HUES48 (cell line): ENCODE data around the gene TNK2.

Experiments
- H3K27ac ChIP-seq: one replicate; pipeline ENCODE4 v1.7.0; 2013; ENCODE audit warnings: low read depth, low read length, inconsistent platforms
- H3K27me3 ChIP-seq: 2 replicates; pipeline ENCODE4 v1.6.1; 2013; ENCODE audit warnings: mild to moderate bottlenecking, low read length; ENCODE audit not compliant: control insufficient read depth, insufficient read depth
- H3K36me3 ChIP-seq: 2 replicates; pipeline ENCODE4 v1.6.1; 2013; ENCODE audit warnings: low read length; ENCODE audit not compliant: control insufficient read depth, insufficient read depth
- H3K4me1 ChIP-seq: 2 replicates; pipeline ENCODE4 v1.6.1; 2013; ENCODE audit warnings: mild to moderate bottlenecking, low read length; ENCODE audit not compliant: control insufficient read depth, insufficient read depth
- H3K4me3 ChIP-seq: 2 replicates; pipeline ENCODE4 v1.5.1; 2013; ENCODE audit warnings: mild to moderate bottlenecking, low read depth, low read length
- H3K9ac ChIP-seq: 2 replicates; pipeline ENCODE4 v1.6.1; 2013; ENCODE audit warnings: mild to moderate bottlenecking, low read depth, low read length, moderate library complexity
- H3K9me3 ChIP-seq: 2 replicates; pipeline ENCODE4 v1.6.1; 2013; ENCODE audit warnings: low read length; ENCODE audit not compliant: control insufficient read depth, insufficient read depth

The TNK2 gene

GRCh38 chr3:195889870-195890295 lies 18.5 kb downstream of the TNK2 start:
- H3K36me3 ChIP-seq, result peaks cover 9% of the 10 kb centered on the region
- H3K27ac ChIP-seq, result peak overlapping the region; percentile 73
- H3K27me3 ChIP-seq, result no peaks in the 10 kb centered on the region
- no peaks in the 10 kb centered on the region for H3K9me3 ChIP-seq
- H3K9ac ChIP-seq, result no peak overlapping the region
- no peak overlapping the region for H3K4me3 ChIP-seq
- H3K4me1 ChIP-seq, result peaks cover 26% of the 10 kb centered on the region

DNA sequence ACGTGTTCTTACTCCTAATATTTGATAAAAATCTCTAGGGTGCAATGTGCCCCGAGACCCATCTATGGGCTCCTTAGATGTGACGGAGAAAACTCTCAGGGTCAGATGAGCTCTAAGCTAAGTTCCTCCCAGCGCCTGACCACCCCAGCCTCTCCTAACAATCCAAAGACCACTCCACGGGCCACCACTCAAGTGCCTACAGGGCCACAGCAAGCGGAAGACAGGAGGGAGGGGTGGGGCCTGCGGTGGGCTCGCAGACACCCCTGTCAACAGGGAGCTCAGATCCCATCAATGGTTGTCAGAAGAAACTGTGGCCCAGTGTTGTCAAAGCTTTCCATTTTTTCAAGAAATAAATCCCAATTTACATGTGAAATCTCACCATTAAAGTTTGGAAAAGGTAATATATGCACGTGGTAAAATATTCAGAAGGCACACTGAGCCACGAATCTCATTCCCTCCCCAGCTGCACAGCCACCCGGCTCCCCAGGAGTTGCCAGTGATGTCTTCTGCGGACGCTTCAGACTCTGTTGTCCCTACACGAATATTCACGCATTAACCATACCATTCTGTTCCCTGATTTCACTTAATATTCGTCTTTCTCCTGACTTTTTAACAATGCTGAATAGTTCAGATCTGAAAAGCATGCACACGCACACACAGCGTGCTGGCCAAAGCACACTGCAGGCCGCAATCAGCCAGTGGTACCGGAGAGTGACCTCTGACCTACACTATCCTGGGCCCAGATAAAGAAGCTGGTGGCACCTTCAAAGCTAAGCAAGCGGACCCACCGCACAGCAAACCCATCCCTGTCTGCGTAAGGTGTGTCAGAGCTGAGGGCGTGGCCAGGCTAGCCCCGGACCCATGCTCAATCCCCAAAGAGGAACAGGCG lies 19.1 kb downstream of the TNK2 start:
- Histone ChIP-seq H3K9me3 (no peaks in the 10 kb centered on the region), H3K4me1 (peaks cover 23% of the 10 kb centered on the region), H3K27ac (peak overlapping the region; percentile 73), H3K4me3 (no peak overlapping the region), H3K27me3 (no peaks in the 10 kb centered on the region), H3K36me3 (peaks cover 9% of the 10 kb centered on the region), H3K9ac (no peak overlapping the region)

- Histone ChIP-seq H3K4me1 (peaks cover 20% of the 10 kb centered on the region), H3K4me3 (no peak overlapping the region), H3K9ac (no peak overlapping the region), H3K27me3 (no peaks in the 10 kb centered on the region), H3K27ac (no peak overlapping the region), H3K36me3 (peaks cover 13% of the 10 kb centered on the region), H3K9me3 (no peaks in the 10 kb centered on the region)
Measured at GRCh38 chr3:195888311-195888761, 20.0 kb downstream of the TNK2 start.

DNA sequence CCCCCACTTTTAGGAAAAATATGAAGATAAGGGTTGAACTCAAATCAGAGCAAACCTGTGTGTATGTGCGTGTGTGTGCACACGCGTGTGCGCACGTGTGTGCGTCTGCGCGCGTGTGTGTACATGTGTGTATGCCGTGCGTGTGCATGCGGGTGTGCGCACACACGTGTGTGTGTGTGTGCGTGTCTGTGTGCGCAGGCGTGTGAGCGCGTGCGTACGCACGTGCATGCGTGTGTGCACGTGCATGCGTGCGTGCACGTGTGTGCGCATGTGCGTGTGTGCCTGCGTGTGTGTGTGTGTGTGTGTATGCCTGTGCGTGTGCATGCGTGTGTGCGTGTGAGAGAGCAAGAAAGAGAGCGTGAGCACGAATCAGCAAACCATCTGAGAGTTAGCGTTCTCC lies 20.7 kb downstream of the TNK2 start:
- no peaks in the 10 kb centered on the region for H3K27me3 ChIP-seq
- H3K27ac ChIP-seq, result no peak overlapping the region
- no peak overlapping the region for H3K4me3 ChIP-seq
- H3K9ac ChIP-seq, result no peak overlapping the region
- H3K4me1 ChIP-seq, result peaks cover 13% of the 10 kb centered on the region; the same call in 1 of the 2 replicates
- peaks cover 15% of the 10 kb centered on the region for H3K36me3 ChIP-seq
- H3K9me3 ChIP-seq, result no peaks in the 10 kb centered on the region

GRCh38 chr3:195886181-195887141 lies 21.9 kb downstream of the TNK2 start:
- Histone ChIP-seq H3K9ac (no peak overlapping the region), H3K27me3 (no peaks in the 10 kb centered on the region), H3K36me3 (peaks cover 23% of the 10 kb centered on the region), H3K9me3 (no peaks in the 10 kb centered on the region), H3K4me1 (peaks cover 13% of the 10 kb centered on the region; the same call in 1 of the 2 replicates), H3K4me3 (no peak overlapping the region), H3K27ac (peak overlapping the region; percentile 82)

GRCh38 chr3:195885036-195885891 lies 23.1 kb downstream of the TNK2 start:
- Histone ChIP-seq H3K9ac (no peak overlapping the region), H3K27me3 (no peaks in the 10 kb centered on the region), H3K4me1 (peaks cover 13% of the 10 kb centered on the region; the same call in 1 of the 2 replicates), H3K27ac (peak overlapping the region; percentile 82), H3K9me3 (no peaks in the 10 kb centered on the region), H3K36me3 (peaks cover 23% of the 10 kb centered on the region), H3K4me3 (no peak overlapping the region)

DNA sequence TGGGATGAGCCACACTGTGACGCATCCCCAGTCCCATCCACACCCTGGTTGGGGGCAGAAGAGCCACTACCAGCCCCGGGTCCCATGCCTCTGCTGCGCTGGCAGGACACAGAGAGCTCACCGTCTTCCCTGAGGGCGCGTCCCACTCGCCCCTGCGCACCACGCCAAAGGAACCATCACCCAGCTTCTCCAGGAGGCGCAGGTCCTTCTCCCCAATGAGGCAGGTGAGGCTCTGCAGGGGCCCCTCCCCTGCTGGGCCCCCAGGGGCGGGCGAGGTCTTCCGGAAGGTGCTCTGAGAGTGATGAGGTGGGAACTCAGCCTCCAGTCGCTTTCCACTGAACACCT lies 23.7 kb downstream of the TNK2 start:
- Histone ChIP-seq H3K27ac (no peak overlapping the region), H3K9me3 (no peaks in the 10 kb centered on the region), H3K9ac (no peak overlapping the region), H3K4me1 (peaks cover 7% of the 10 kb centered on the region; the same call in 1 of the 2 replicates), H3K36me3 (peaks cover 26% of the 10 kb centered on the region), H3K27me3 (no peaks in the 10 kb centered on the region), H3K4me3 (no peak overlapping the region)

GRCh38 chr3:195883801-195884200 lies 24.6 kb downstream of the TNK2 start:
- Histone ChIP-seq H3K36me3 (peaks cover 31% of the 10 kb centered on the region), H3K4me1 (no peaks in the 10 kb centered on the region; the same call in 1 of the 2 replicates), H3K27ac (no peak overlapping the region), H3K9me3 (no peaks in the 10 kb centered on the region), H3K27me3 (no peaks in the 10 kb centered on the region), H3K9ac (no peak overlapping the region), H3K4me3 (no peak overlapping the region)

GRCh38 chr3:195883160-195883559 lies 25.2 kb downstream of the TNK2 start:
- no peak overlapping the region for H3K27ac ChIP-seq
- H3K36me3 ChIP-seq, result peaks cover 36% of the 10 kb centered on the region
- H3K9ac ChIP-seq, result no peak overlapping the region
- H3K4me3 ChIP-seq, result no peak overlapping the region
- no peaks in the 10 kb centered on the region; the same call in 1 of the 2 replicates for H3K4me1 ChIP-seq
- no peaks in the 10 kb centered on the region for H3K27me3 ChIP-seq
- H3K9me3 ChIP-seq, result no peaks in the 10 kb centered on the region

DNA sequence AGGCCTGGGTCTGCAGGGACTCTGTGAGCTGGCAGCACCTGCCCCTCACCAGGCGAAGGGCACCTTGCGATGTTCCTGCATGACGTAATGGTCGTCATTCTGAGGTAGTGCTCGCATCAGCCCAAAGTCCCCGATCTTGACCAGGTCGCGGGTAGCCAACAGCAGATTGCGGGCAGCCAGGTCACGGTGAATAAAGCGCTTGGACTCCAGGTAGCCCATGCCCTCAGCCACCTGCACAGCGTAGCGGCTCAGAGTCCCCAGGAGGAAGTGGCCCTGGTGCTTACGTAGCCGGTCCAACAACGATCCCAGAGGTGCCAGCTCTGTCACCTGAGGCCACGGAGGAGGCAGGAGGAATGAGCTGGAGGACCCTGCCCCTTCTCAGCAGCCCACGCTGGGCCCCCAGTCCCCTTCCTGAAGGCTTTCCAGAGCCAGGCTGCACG lies 26.3 kb downstream of the TNK2 start:
- no peaks in the 10 kb centered on the region; the same call in 1 of the 2 replicates for H3K4me1 ChIP-seq
- no peaks in the 10 kb centered on the region for H3K27me3 ChIP-seq
- peaks cover 41% of the 10 kb centered on the region for H3K36me3 ChIP-seq
- no peak overlapping the region for H3K27ac ChIP-seq
- no peak overlapping the region for H3K9ac ChIP-seq
- no peak overlapping the region for H3K4me3 ChIP-seq
- no peaks in the 10 kb centered on the region for H3K9me3 ChIP-seq
